Measurements from ENCODE around the gene TTYH3. TPM values are rescaled to one million over a fixed set of nuclear protein-coding genes. Genes with fewer than 3 reads are reported as not detected.
"Not testable (repeated sequence)": the region's sequence is repeated elsewhere in the genome, so short reads cannot be mapped to it uniquely, and the experiment has no call there.

The TTYH3 gene
- total RNA-seq, 1 donor from 2014 or later, result 15.8 TPM

DNA sequence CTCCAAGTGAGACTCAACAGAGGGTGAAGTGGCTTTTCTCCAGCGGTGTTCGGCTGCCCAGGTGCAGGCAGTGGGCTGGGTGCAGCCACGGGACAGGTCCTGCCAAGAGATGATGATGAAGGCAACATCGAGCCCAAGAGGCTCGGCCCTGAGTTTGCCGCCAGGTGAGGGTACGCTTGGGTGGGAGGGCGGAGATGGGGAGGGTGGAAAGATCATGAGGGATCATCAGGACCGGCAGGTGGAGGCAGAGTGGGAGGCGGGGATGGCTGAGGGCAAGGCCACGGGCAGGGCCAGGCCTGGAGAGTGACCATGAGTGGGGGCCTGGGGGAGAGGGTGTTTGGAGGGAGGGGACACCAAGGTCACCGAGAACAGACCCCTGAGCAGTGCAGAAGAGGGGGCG lies 38.4 kb downstream of the TTYH3 start:
- intact Hi-C loops (cut with DNase I), result no loop called here
- ATAC-seq, result no peak

GRCh38 chr7:2670720-2671391 lies 39.1 kb downstream of the TTYH3 start:
- ATAC-seq, result peak; percentile 76
- intact Hi-C loops (cut with DNase I), result no loop called here
- peak; percentile 90 for DNase-seq (ENCODE audit: missing footprints)

More for the DNA sequence above, 38.4 kb downstream of the TTYH3 start:
- DNase-seq (ENCODE audit: missing footprints), result no peak

GRCh38 chr7:2673214-2673613 lies 41.4 kb downstream of the TTYH3 start:
- ATAC-seq; DNase-seq (ENCODE audit: missing footprints); intact Hi-C loops (cut with DNase I): not testable (repeated sequence)

DNA sequence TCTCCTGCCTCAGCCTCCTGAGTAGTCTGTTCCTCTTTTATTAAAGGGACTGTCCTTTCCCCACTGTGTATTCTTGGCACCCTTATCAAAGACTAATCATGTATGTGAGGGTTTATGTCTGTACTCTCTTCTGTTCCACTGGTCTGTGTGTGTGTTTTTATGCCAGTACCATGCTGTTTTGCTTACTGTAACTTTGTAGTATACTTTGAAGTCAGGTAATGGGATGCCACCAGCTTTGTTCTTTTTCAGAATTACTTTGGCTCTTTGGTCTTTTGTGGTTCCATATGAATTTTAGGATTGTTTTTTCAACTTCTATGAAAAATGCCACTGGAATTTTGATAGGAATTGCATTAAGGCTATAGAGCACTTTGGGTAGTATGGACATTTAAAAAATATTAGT lies 42.1 kb downstream of the TTYH3 start:
- ATAC-seq, result no peak
- no peak for DNase-seq (ENCODE audit: missing footprints)
- intact Hi-C loops (cut with DNase I), result no loop called here

DNA sequence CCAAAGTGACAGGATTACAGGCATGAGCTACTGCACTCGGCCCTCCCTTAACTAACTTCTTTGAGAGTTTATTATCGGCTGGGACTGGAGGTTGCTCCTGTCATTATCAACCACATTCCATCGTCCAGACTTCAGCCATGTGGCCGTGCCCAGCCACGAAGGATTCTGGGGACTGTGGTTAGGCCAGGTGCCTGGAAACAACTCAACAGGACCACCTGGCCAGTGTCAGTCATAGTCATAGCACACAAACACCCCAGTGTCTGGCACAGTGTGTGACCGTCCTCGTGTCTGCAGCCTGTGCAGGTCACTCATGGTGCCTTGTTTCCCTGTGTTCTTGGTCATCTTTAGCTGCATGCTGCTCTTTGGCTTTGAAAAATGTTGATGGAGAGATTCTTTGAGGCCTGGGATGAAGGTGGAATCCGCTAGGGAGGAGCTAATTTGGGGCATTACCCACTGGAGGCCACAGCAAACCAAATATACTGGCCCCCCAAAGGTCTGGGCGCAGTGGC lies 43.5 kb downstream of the TTYH3 start:
- intact Hi-C loops (cut with DNase I), result no loop called here
- no peak for ATAC-seq
- no peak for DNase-seq (ENCODE audit: missing footprints)

- DNase-seq (ENCODE audit: missing footprints); ATAC-seq; intact Hi-C loops (cut with DNase I): not testable (repeated sequence)
These were observed 44.8 kb downstream of the TTYH3 start for GRCh38 chr7:2676576-2676975.

DNA sequence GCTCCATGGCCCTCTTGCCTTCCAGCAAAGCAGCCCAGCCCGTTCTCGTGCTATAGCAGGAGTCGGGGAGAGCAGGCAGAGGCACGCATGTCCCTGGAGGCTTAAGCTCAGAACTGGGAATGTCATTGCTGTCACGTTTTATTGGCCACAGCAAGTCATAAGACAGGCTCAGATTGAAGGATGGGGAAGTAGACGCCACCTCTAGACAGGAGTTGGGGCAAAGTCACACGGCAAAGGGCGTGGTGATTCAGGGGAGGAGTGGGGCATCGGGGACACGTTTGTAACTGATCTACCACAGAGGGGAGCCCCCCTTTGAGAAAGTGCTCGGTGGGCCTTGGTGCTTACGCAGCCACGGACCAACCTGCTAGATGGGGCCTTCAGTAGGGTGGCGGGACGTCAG lies 46.7 kb downstream of the TTYH3 start:
- intact Hi-C loops (cut with DNase I); DNase-seq (ENCODE audit: missing footprints); ATAC-seq: not testable (repeated sequence)

- not testable (repeated sequence) for DNase-seq (ENCODE audit: missing footprints); ATAC-seq
These were observed 47.6 kb downstream of the TTYH3 start for GRCh38 chr7:2679135-2680127.

DNA sequence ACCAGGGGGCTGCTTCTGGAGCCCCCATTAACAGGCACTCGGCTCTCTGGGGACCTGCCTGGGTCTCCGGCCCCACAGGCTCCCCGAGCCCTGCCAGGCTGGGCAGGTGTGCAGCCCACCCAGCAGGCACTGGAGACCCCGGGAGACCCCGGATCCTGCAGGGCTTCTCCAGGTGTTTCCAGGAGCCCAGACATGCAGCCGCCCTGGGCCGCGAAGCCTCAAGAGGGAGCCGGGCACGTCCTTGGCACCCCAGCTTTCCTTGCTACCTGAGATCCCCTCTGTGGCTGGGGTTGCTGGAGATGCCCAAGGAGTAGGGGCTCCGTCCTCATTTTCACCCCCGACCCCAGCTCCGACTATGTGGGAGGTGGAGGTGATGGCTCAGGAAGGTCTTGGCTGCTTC lies 48.5 kb downstream of the TTYH3 start:
- intact Hi-C loops (cut with DNase I), result loop anchor here (5.0 kb wide), 1 partner anchor 228 kb away; no protein-coding TSS in a partner anchor
- DNase-seq (ENCODE audit: missing footprints) (no peak), ATAC-seq (no peak)

More at GRCh38 chr7:2679135-2680127, 47.6 kb downstream of the TTYH3 start:
- intact Hi-C loops (cut with DNase I), result loop anchor here (5.0 kb wide), 1 partner anchor 227 kb away; no protein-coding TSS in a partner anchor

DNA sequence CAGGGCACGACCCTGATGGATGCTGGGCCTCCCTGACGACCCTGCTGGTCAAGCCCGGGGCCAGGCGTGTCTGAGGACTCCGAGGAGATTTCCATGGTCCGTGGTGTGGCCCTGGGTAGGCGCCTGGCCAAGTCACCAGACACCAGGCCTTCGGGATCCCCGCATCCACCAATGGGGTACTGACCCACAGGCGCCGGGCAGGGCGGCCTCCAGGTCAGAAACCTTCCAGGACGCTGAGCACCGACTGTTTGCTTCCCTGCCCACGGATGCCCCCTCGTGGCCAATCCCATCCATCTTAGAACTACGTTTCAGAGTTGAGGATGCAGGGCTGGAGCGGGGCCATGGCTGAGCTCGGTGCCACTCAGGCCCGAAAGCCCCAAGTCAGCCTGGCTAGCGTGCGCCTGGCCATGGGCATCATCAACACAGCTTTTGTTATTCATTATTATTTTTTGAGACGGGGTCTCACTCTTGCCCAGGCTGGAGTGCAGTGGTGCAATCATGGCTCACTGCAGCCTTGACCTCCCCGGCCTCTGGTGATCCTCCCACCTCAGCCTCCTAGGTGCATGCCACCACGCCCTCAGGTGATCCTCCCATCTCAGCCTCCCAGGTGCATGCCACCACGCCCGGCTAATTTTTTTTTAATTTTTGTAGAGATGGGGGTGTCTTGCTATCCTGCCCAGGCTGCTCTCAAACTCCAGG lies 49.2 kb downstream of the TTYH3 start:
- DNase-seq (ENCODE audit: missing footprints) (peak; percentile 91), ATAC-seq (peak; percentile 75)
- intact Hi-C loops (cut with DNase I), result loop anchor here (1.0 to 5.0 kb wide), 2 partner anchors 114 to 229 kb away; no protein-coding TSS in a partner anchor

- no peak for ATAC-seq
- intact Hi-C loops (cut with DNase I), result loop anchor here (1.0 to 5.0 kb wide), 2 partner anchors 115 to 230 kb away; no protein-coding TSS in a partner anchor
- no peak for DNase-seq (ENCODE audit: missing footprints)
These were observed 50.4 kb downstream of the TTYH3 start for GRCh38 chr7:2681929-2682799.

GRCh38 chr7:2684501-2684900 lies 52.7 kb downstream of the TTYH3 start:
- ATAC-seq, result no peak
- DNase-seq (ENCODE audit: missing footprints), result no peak
- intact Hi-C loops (cut with DNase I), result loop anchor here (5.0 kb wide), 1 partner anchor 232 kb away; no protein-coding TSS in a partner anchor

GRCh38 chr7:2686101-2686500 lies 54.3 kb downstream of the TTYH3 start:
- intact Hi-C loops (cut with DNase I), result no loop called here
- DNase-seq (ENCODE audit: missing footprints) (no peak), ATAC-seq (no peak)

DNA sequence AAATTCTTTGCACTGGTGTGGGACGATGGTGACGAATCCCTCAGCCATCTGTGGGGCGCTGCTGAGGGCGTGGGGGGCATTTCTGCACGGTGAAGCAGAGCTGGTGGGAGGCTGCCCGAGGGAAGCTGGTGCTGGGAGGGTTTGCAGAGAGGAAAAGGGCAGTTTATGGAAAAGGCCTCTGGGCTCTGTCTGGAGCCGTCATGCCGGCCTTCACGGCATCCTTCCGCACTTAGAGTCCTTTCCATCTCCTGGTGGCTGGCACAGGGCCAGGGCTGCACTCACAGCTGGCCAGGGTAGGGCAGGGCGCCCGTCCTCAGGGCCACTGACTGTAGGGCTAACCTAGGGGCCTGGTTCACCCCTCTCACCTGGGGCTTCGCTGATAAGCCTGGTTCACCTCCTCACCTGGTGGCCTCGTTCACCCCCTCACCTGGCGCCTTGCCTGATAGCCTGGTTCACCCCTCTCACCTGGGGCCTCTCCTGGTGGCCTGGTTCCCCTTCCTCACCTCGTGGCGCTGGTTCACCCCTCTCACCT lies 55.6 kb downstream of the TTYH3 start:
- intact Hi-C loops (cut with DNase I), result no loop called here
- DNase-seq (ENCODE audit: missing footprints) (no peak), ATAC-seq (no peak)

GRCh38 chr7:2687881-2688318 lies 56.1 kb downstream of the TTYH3 start, which contains the start of gene AMZ1:
TSS of gene AMZ1 (plus strand) at chr7:2688202. CDS start at chr7:2700452, 12,250 bp downstream.
- DNase-seq (ENCODE audit: missing footprints) (no peak), ATAC-seq (no peak)
- intact Hi-C loops (cut with DNase I), result no loop called here

GRCh38 chr7:2688409-2689342 lies 56.9 kb downstream of the TTYH3 start:
- ATAC-seq, result no peak
- DNase-seq (ENCODE audit: missing footprints), result no peak
- intact Hi-C loops (cut with DNase I), result no loop called here

Measured in Right ventricle myocardium inferior (tissue), 1 donor.